WTC11 (cell line): ENCODE results near the gene KIF5C.

Experiments used
- CREM ChIP-seq: sonication (generic); formaldehyde crosslinking; IDR thresholded peaks from 2 replicates; pipeline ENCODE4 v1.8.1; 2022; ENCODE audit warnings: mild to moderate bottlenecking, missing genetic modification reagents, moderate library complexity
- ZNF532 ChIP-seq: fragments of 250-450 bp; sonication (Bioruptor Pico); IDR thresholded peaks from 2 replicates; pipeline ENCODE4 v1.9.0; 2021; ENCODE audit warnings: mild to moderate bottlenecking, borderline replicate concordance
- TF ChIP-seq, protein P1 (sequence below): fragments of 200-600 bp; IDR thresholded peaks from 2 replicates; pipeline ENCODE4 v1.8.0; 2022; ENCODE audit warnings: antibody characterized with exemption
- TF ChIP-seq, protein P2 (sequence below): sonication (generic); formaldehyde crosslinking; IDR thresholded peaks from 2 replicates; pipeline ENCODE4 v1.8.0; 2022; ENCODE audit warnings: mild to moderate bottlenecking, missing genetic modification reagents

DNA sequence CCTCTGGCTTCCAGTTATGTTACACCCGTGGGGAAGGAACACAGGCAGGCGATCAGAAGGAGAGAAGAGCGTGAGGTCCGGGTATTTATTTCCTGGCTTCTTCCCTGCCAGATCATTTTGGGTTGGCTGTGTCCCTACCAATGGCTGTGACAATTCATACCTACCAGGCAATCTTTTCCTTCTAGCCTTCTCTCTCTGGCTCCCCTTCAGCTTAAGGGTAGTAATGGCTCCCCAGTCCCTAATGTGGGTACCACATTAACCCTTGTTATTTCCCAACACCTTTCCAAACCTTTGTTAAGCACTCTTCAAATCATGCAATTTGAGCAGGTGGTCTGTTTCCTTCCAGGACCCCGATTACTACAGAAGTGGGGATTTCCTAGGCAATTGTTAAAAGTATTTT, 84.7 kb downstream of the KIF5C start:
- TF ChIP-seq, protein P1, sequence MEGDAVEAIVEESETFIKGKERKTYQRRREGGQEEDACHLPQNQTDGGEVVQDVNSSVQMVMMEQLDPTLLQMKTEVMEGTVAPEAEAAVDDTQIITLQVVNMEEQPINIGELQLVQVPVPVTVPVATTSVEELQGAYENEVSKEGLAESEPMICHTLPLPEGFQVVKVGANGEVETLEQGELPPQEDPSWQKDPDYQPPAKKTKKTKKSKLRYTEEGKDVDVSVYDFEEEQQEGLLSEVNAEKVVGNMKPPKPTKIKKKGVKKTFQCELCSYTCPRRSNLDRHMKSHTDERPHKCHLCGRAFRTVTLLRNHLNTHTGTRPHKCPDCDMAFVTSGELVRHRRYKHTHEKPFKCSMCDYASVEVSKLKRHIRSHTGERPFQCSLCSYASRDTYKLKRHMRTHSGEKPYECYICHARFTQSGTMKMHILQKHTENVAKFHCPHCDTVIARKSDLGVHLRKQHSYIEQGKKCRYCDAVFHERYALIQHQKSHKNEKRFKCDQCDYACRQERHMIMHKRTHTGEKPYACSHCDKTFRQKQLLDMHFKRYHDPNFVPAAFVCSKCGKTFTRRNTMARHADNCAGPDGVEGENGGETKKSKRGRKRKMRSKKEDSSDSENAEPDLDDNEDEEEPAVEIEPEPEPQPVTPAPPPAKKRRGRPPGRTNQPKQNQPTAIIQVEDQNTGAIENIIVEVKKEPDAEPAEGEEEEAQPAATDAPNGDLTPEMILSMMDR, result no peak
- TF ChIP-seq, protein P2, sequence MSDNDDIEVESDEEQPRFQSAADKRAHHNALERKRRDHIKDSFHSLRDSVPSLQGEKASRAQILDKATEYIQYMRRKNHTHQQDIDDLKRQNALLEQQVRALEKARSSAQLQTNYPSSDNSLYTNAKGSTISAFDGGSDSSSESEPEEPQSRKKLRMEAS (CRISPR knock-in tag), result no peak
- no peak for TF ChIP-seq ZNF532
- TF ChIP-seq CREM (CRISPR knock-in tag), result no peak
